NCI-H2081 (cell line): Measurements from ENCODE around the gene SIRT3.

ENCODE experiments used
- DNase-seq, 2 experiments: peaks; one replicate each; lab custom pipeline; 2025; lab: John Stamatoyannopoulos, UW

The SIRT3 gene

DNA sequence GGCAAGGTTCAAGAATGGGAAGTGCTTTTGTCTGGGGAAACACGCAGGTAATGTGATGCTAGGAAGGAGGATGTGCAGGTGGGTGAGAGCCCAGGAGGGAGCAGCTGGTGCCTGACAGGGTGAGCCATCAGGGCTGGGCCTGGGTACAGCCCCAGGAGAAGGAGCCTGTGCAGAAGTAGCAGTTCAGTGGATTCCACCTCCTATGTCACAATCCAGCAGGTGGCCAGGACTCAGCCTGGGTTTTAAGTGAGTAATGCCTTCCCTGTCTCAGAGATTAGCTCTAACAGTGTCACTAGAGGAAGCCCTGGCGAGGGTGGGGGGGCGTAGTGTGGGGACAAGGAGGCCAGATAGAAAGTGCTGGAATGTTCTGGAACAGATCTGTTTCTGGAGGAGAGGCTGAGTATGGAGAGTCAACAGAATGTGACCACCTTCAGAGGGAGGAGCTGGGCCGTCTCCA lies 20.5 kb downstream of the SIRT3 start:
- DNase-seq, result no peak

DNA sequence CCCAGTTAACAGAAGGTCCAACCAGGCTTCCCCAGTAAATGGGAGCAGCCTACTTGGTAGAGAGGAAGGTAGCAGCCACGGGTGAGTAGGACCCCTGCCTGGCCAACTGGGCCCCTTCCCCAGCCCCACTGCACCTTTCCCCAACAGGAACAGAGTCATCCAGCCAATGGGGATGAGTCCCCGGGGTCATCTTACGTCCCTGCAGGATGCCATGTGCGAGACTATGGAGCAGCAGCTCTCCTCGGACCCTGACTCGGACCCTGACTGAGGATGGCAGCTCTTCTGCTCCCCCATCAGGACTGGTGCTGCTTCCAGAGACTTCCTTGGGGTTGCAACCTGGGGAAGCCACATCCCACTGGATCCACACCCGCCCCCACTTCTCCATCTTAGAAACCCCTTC lies 22.1 kb downstream of the SIRT3 start:
- DNase-seq, result no peak

- DNase-seq, result no peak
Measured at GRCh38 chr11:213111-213510, 23.0 kb downstream of the SIRT3 start.

DNA sequence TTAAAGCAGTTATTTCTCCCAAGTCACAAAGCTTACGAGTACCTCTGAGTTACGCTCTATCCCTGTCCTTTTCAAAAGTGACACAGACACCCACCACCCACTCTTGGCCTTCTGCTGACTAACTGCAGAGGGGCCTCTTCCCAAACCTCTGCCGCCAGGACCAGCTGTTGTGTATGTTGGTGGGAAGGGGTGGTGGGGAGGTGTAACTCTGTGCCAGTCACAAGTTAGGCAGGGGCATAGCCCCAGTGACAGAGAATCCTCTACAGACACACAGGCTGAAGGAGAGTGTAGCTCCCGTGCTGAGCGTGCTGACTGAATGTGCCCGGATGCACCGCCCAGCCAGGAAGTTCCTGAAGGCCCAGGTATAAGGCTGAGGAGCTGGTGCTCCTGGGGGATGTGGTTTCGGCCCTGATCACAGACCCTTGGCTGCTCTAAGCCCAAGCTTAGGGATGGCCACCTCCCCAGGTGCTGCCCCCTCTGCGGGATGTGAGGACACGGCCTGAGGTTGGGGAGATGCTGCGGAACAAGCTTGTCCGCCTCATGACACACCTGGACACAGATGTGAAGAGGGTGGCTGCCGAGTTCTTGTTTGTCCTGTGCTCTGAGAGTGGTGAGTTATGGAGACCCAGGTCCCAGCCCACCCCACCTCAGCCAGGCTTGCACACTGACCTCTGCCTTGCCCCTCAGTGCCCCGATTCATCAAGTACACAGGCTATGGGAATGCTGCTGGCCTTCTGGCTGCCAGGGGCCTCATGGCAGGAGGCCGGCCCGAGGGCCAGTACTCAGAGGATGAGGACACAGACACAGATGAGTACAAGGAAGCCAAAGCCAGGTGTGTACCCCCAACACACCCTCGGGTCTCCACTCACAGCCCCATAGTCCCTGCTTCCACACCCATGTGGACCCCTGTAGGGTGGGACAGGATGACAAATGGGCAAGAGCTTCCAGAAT lies 23.7 kb downstream of the SIRT3 start:
- DNase-seq, result no peak

DNA sequence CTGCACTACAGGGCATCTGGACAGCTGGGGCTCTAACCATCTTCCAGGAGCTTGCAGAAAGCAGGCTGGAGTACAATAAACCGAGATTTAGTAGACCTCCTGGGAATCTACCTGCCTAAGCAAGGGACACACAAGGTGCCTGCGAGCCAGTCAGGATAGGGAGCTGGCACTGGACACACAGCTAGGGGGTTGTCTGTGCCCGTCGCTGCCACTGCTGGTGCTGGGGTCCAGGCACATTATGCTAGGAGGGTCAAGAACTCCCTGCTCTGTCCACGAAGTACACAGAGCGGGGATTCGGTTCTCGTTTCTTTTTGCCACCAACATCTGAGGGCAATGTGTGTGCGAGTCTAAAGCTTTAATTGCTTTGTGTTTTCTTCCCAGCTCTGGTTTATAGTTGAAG lies 24.4 kb downstream of the SIRT3 start:
- no peak for DNase-seq

GRCh38 chr11:211295-211694 lies 24.8 kb downstream of the SIRT3 start:
- DNase-seq, result no peak

DNA sequence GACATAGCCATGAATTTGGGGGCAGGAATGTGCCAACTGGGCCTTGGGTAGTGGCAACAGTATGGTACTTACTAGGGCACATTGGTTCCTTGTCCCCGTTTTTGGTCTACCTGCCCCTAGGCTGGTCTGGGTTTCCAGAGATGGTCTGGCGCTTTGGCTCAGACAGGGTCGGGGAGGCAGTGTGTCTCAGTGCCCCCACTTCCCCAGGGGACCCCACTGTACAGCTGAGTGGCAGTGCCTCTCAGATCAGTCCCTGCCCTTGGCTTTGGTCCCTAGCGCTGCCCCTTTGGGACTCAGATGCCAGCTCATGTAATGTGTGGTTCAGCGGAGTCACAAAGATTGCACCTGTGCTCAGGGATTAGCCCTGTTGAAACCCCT lies 25.4 kb downstream of the SIRT3 start:
- no peak for DNase-seq

DNA sequence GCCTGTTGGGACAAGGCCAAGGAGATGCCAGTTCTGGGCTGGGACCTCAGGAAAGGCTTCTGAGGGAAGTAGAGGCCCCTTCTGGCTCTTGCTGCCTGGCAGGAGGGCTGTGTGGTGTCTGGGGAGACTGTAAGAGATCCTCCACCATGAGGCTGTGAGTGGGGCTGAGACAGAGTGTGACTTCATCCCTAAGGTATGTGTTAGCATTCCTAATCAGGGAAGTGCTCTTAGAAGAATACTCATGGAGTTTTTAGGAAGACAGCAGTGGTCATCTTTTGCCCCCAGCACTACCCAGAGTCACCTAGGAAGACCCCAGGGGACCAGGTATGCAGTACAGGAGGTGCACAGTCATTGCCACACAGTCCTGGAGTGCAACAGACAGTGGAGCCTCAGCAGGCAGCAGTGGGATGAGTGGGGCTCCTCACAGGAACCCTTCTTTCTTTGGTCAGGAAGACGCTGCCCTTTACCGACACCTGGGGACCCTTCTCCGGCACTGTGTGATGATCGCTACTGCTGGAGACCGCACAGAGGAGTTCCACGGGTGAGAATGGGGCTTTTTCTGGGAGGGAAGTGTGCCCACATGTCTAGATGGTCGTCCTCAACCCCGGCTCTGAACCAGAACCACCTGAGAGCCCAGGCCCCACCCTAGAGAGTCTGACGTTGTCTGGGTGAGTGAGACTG lies 25.9 kb downstream of the SIRT3 start:
- no peak for DNase-seq

DNA sequence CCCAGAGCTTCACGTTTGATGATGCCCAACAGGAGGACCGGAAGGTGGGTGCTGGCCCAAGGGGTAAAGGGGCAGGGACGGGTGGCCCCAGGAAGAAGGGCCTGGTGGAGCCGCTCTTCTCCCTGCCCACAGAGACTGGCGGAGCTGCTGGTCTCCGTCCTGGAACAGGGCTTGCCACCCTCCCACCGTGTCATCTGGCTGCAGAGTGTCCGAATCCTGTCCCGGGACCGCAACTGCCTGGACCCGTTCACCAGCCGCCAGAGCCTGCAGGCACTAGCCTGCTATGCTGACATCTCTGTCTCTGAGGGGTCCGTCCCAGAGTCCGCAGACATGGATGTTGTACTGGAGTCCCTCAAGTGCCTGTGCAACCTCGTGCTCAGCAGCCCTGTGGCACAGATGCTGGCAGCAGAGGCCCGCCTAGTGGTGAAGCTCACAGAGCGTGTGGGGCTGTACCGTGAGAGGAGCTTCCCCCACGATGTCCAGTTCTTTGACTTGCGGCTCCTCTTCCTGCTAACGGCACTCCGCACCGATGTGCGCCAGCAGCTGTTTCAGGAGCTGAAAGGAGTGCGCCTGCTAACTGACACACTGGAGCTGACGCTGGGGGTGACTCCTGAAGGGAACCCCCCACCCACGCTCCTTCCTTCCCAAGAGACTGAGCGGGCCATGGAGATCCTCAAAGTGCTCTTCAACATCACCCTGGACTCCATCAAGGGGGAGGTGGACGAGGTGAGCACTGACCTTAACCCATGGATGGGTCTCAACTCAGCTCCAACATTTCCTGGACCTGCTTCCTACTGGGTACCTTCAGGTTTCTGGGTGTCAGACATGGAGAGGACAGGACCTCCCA lies 26.6 kb downstream of the SIRT3 start:
- DNase-seq, result no peak

DNA sequence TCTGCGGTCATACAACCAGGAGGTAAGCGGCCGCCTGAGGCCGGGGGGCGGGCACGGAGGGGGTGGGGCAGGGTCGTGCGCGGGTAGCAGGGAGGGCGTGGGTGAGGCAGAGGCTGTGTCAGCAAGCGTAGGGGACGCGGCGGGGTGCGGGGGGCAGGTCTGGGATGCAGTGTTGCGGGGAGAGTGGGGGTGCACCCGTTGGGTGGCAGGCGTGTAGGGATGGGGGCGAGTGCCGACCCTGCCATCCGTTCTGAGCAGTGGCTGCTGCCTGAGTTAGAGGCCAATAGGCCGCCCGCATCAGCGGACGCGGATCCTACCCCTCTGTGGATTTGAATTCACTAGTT lies 27.3 kb downstream of the SIRT3 start:
- DNase-seq, result no peak

DNA sequence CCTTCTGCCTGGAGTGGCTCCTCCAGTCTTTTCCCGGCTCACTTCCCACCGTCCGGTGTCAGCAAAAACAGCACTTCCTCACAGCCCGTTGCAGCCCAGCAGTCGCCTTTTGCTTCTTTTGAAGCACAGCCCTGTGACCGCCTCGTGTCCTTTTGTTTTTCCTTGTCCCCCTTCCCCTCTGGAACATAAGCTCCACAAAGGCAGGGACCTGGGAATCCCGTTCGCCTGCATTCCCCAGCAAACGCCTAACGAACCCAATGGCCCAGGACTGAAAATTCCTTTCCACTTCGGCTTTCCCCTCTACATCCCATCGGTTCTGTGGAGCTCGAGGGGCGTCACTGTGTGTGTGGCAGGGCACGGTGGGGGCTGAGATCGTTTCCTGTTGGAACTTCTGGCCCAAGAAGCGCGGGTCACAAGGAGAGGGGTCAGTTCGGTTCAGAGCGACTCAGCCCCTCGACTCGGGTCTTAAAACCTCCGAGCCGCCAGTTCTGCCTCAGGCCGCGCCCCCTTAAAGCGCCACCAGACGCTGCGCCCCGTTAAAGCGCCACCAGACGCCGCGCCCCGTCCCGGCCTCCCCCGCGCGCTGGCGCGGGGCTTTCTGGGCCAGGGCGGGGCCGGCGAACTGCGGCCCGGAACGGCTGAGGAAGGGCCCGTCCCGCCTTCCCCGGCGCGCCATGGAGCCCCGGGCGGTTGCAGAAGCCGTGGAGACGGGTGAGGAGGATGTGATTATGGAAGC lies 27.8 kb downstream of the SIRT3 start:
- peak; percentile 62 to 72 for DNase-seq

- peak in 1 of 2 experiments; percentile 37 for DNase-seq
Measured at GRCh38 chr11:207863-208180, 28.3 kb downstream of the SIRT3 start.

DNA sequence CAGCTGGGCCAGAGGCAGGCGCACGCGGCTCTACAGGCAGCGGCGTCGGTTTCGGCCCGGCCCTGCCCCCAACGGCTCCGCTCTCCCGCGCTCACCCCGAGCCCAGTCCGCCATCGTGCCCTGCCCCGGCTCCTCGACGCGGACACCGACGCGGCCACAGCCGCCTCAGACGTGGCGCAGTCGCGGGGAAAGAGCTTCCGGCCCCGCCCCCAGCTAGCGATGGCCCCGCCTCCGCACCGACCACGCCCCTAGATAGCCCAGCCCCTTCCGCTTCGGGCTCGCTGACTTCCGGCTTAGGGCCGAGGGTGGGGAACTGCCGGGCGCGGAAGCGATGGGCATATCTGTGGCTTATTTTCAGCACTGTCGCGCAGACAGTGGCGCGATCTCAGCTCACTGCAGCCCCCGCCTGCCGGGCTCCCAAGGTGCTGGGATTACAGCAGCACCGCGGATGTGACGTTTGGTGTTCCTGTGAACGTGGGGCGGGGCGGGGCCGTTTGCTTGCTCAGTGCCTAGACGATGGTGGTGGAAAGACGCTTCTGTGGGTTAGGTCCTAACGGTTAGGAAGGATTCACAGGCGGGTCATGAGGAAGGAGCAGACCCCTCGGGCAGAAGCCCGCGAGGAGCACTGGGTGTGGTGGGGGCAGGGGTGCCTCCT lies 28.8 kb downstream of the SIRT3 start, which contains the start of the genes BET1L and RIC8A:
Gene BET1L, minus strand, starts transcription at position 192 of the 655 bp plus-strand sequence. Its CDS starts 78 bp downstream, at position 114.
Gene RIC8A, plus strand, starts transcription at position 501 of the 655 bp plus-strand sequence. CDS start 1,147 bp downstream, outside the sequence.
- peak; percentile 94 to 95 for DNase-seq

DNA sequence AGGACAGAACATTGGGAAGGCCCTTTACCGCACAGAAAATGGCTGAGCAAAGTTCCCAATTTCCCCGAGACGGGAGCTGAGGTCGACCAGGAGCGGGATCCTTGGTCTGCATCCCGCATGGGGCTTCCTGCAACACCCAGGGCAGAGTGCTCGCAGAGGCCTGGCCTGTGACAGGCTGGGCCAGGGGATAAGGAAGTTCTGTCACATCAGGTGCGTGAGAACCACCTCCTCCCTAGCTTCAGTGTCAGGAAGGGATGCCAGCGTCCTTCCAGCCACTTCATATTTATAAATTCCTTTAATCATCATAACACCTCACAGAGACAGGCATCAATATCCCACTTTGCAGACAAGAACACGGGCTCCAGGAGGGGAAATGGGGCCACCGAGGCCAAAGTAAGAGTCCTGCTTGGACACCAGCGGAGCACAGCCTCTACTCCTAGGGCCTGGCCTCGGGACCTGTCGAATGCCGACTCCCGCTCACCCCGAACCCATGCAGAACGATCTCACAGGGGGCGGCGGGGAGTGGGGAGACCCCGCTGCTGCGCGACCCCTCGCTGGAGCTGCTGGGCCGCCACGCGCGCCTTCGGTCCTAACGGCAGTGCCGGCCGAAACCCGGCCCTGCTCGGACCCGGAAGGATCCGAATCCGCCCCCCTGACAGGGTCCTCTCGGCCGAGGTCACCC lies 29.5 kb downstream of the SIRT3 start:
- no peak for DNase-seq

DNA sequence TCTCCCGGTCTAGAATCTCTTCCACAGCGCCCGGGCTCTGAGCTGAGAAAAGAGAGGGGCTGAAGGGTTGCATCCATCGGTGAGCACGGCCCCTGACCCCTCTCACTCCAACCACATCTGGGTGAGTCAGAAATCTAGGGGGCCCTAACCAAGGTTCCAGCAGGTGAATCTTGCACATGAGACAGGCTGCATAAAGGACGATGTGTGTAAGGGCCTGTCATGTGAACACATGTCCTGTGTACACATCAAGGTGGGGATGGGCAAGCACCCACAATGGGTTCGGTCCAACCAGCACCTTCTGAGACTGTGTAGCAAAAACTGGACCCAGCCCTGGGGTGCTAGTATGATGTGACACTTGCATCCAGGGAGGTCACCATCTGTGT lies 30.1 kb downstream of the SIRT3 start:
- DNase-seq, result no peak

GRCh38 chr11:205221-206001 lies 30.7 kb downstream of the SIRT3 start:
- DNase-seq, result no peak

DNA sequence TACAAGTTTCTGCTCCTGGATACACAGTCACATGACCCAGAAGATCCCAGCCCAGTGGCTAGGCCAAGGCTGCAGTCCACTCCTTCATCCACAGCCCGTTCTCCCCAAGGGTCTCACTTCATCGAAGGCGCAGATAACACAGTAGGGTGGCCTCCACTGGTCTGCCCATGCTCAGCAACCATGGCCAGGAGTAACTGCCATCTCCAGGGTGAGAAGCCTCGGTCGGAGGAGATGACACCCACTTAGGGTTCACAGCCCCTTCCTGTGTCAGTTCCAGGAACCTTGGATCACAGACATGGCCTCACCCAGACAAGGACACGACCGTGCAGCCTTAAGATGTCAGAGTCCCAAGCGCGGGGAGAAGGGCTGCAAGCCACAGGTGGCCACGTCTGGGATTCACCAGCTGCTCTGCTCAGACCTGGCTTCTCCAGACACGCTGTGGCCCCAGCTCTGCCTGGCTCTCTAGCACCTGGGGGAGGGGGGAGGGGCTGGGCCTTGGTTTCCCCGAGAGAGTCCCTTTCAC lies 31.5 kb downstream of the SIRT3 start:
- DNase-seq, result no peak

- DNase-seq, result no peak
Measured at GRCh38 chr11:203945-204586, 32.1 kb downstream of the SIRT3 start.
